Measurements from ENCODE around the gene ZIC4.

The ZIC4 gene

DNA sequence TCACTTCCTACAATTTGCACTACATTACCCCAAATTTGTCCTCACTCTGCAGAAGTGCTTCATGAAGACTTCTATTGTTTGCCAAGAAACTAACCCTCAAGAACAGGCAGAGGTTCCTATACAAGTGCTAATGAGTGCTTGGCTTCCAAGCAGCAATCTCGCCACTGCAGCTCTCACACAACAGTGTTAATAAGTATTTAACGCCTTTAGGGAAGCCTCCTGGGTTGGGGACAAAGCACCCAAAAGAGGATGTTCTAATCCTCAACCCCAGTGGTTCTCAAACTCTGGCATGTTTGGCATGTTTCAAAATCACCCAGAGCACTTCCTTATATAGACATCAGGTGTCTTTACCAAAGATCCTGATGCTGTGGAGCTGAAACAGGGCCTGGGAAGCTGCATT, 64.6 kb downstream of the ZIC4 start:
- DNase-seq = no peak

GRCh38 chr3:147336543-147337278, 69.6 kb downstream of the ZIC4 start:
- no peak for DNase-seq
